Left ventricle myocardium inferior (tissue), 1 donor: ENCODE data around the gene AIFM3. TPM values are rescaled to one million over a fixed set of nuclear protein-coding genes. Genes with fewer than 3 reads are reported as not detected.
A peak's percentile ranks its signal among the peaks of the same experiment; 100 is the strongest.

Experiments used
- DNase-seq: peaks from one replicate; pipeline ENCODE4 v3.0.0-alpha.2; 2020
- H3K27ac ChIP-seq: fragments of 200-600 bp; replicated peaks from 2 replicates; pipeline ENCODE4 v1.8.0; 2021
- H3K27me3 ChIP-seq: fragments of 200-600 bp; 2 replicates; pipeline ENCODE4 v1.8.0; 2021; ENCODE audit warnings: low read depth
- H3K36me3 ChIP-seq: fragments of 200-600 bp; 2 replicates; pipeline ENCODE4 v1.8.0; 2021
- H3K4me1 ChIP-seq: fragments of 200-600 bp; 2 replicates; pipeline ENCODE4 v1.8.0; 2021
- H3K4me3 ChIP-seq: fragments of 200-600 bp; 2 replicates; pipeline ENCODE4 v1.8.0; 2021; ENCODE audit warnings: mild to moderate bottlenecking, moderate library complexity
- H3K9me3 ChIP-seq: fragments of 200-600 bp; replicated peaks from 2 replicates; pipeline ENCODE4 v1.8.0; 2021
- intact Hi-C: fragments of 100-400 bp; cut with micrococcal nuclease; formaldehyde crosslinking; loops from one replicate; pipeline ENCODE4 v1.11.0; 2022
- total RNA-seq: library from RNA; stranded (reverse); fragmentation: NEBNext Ultra II Directional; extraction: Animal tissue kit (Norgen Biotek cat#: 25700); gene quantifications from one replicate; pipeline ENCODE4 v1.2.1, GENCODE V29; 2021
- TF ChIP-seq, protein P1 (sequence below): fragments of 200-600 bp; IDR thresholded peaks from 2 replicates; pipeline ENCODE4 v1.8.0; 2021; ENCODE audit warnings: antibody characterized with exemption, mild to moderate bottlenecking, borderline replicate concordance
- donor health status: DM: no; HTN: yes; CAD: no; lungs with severe emphysema.

AIFM3 gene
- total RNA-seq, 1 donor from 2014 or later = 0.47 TPM

DNA sequence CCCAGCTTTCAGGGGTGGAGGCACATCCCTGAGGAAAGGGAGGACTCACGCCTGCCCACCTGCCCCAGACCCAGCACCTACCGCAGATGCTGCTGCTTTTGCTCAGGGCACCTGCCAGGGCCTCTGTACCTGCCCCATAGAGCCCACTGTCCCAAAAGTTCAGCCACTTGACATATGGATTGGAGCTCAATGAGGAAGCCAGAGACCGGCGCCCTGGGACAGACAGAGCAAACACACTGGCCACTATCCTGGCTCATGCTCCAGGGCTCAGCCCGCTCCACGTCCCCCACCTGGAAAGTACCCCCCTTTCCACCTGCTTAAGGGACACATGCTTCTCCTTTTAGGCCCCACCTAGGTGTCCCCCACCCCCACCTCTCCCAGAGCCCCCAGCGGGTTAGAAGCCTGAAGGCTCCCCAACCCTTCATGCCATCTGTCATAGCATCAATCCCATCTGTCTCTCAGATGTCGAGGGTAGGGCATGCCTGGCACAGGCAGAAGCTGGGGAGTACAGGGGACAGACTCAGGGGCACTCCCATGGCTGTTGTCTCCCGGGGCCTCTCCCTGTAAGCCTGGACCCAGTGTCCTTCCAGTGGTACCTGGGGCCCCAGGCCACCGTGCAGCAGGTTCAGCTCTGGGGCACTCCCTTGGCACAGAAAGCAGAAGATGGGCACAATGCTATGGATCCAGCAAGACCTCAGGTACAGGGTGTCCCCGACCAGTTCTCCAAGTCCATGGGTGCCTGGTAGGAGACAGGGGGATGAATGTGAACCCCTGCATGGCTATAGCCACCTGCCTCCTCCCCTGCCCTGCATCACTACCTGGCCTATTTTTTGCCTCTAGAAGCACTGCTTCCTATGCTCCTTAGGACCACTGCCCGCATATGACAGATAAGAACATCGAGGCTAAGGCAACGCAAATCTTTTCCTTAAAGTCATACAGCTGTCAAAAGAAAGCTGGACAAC lies 45.7 kb downstream of the AIFM3 start:
- H3K4me3 ChIP-seq = no peak overlapping the region
- intact Hi-C loops = no loop called here
- no peaks in the 10 kb centered on the region for H3K9me3 ChIP-seq
- no peaks in the 10 kb centered on the region for H3K27me3 ChIP-seq
- DNase-seq = no peak
- TF ChIP-seq, protein P1, sequence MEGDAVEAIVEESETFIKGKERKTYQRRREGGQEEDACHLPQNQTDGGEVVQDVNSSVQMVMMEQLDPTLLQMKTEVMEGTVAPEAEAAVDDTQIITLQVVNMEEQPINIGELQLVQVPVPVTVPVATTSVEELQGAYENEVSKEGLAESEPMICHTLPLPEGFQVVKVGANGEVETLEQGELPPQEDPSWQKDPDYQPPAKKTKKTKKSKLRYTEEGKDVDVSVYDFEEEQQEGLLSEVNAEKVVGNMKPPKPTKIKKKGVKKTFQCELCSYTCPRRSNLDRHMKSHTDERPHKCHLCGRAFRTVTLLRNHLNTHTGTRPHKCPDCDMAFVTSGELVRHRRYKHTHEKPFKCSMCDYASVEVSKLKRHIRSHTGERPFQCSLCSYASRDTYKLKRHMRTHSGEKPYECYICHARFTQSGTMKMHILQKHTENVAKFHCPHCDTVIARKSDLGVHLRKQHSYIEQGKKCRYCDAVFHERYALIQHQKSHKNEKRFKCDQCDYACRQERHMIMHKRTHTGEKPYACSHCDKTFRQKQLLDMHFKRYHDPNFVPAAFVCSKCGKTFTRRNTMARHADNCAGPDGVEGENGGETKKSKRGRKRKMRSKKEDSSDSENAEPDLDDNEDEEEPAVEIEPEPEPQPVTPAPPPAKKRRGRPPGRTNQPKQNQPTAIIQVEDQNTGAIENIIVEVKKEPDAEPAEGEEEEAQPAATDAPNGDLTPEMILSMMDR = no peak
- H3K27ac ChIP-seq = no peak overlapping the region
- no peaks in the 10 kb centered on the region for H3K36me3 ChIP-seq
- H3K4me1 ChIP-seq = peaks cover 26% of the 10 kb centered on the region

DNA sequence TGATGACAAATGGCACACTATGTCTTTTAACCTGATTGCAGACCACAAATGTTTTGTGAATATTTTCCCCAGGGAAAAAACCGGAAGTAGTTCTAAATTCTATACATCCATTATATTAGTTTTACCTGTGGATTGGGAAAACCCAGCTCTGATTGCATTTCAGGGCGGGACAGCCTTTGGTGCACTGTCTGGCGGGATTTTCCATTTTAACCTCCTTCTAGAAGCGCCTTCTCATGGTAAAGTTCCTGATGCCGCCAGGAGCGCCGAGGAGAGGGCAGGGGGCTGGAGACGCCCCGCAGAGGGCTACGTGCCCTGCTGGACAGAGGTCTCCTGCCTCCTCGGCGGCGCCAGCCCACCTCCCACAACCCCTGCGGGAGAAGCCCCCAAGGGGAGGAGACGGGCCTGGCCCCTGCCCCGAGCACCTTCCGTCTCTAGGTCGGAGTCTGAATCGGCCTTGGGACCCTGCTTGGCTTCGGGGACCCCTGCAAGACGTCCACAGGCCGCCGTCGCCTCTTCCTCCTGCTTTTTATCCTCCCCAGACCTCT lies 46.7 kb downstream of the AIFM3 start:
- H3K27ac ChIP-seq = peak overlapping the region; percentile 81
- no peaks in the 10 kb centered on the region for H3K27me3 ChIP-seq
- TF ChIP-seq, protein P1 = no peak
- peaks cover 26% of the 10 kb centered on the region for H3K4me1 ChIP-seq
- peak overlapping the region; percentile 71 for H3K4me3 ChIP-seq
- intact Hi-C loops = no loop called here
- H3K36me3 ChIP-seq = no peaks in the 10 kb centered on the region
- DNase-seq = no peak
- no peaks in the 10 kb centered on the region for H3K9me3 ChIP-seq

DNA sequence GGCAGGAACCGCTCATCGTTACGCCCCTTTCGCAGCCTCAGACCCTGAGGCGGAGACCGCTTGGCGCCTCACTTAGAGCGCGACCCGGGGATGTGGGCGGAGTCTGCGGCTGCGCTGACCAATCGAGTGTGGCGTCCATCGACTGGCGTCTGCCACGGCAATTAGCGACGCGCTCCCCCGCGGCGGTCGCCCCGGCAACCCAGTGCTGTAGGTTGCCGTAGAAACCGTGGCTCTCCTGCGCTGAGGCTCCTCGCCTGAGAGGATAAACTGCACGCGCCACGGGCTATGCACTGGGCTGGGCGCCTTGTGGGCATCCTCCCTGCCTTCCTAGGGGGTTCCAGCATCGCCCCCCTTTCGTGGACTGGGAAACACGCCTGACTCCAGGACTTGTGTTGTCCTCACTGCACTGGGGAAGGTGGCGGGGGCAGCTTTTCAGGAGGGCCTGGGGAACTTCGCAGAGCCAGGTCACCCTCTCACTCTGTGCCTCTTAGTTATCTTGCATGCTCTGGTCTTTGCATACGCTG lies 47.2 kb downstream of the AIFM3 start:
- Histone ChIP-seq H3K4me3 (peak overlapping the region; percentile 71), H3K4me1 (peaks cover 26% of the 10 kb centered on the region), H3K9me3 (no peaks in the 10 kb centered on the region), H3K36me3 (no peaks in the 10 kb centered on the region), H3K27me3 (no peaks in the 10 kb centered on the region), H3K27ac (peak overlapping the region; percentile 81)
- peak; percentile 90 for DNase-seq
- intact Hi-C loops = no loop called here
- TF ChIP-seq, protein P1 = no peak

DNA sequence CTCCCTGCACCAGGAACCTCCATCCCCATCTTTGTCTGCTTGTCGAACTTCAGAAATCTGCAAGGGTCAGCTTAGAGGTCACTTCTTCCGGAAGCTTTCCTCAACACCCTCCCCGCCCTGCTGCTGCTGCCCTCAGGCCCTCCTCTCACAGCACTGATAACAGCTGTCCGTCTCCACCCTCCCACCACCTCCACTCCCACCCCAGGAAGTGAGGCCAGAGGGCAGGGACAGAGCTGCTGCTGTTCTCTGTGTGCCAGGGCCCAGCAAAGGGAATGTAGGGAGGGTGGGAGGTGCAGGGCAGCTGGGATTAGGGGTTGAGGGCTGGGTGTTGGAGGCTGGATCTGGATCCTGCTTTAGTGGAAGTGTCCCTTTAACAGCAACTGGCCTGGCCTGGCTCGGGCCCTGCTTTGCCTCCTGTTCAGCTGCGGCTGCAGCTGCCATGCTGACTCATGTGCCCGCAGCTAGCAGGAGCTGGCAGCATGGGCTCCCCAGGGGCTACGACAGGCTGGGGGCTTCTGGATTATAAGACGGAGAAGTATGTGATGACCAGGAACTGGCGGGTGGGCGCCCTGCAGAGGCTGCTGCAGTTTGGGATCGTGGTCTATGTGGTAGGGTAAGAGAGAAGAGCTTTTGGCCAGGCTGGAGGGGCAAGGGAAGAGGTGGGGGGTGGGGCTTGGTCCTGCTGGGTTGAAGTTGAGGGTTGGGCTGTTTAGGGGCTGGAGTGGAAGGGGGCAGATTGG lies 47.8 kb downstream of the AIFM3 start, which contains the start of gene P2RX6:
Gene P2RX6, plus strand, starts transcription at position 440 of the 740 bp plus-strand sequence. Its CDS starts 10 bp downstream, at position 450.
- TF ChIP-seq, protein P1 = no peak
- H3K27ac ChIP-seq = peak within 1 kb of the TSS; percentile 81
- intact Hi-C loops = no loop called here
- DNase-seq = no peak
- H3K4me1 ChIP-seq = peaks cover 26% of the 10 kb centered on the region
- H3K9me3 ChIP-seq = no peaks in the 10 kb centered on the region
- no peaks in the 10 kb centered on the region for H3K36me3 ChIP-seq
- peak within 1 kb of the TSS; percentile 71 for H3K4me3 ChIP-seq
- H3K27me3 ChIP-seq = no peaks in the 10 kb centered on the region

DNA sequence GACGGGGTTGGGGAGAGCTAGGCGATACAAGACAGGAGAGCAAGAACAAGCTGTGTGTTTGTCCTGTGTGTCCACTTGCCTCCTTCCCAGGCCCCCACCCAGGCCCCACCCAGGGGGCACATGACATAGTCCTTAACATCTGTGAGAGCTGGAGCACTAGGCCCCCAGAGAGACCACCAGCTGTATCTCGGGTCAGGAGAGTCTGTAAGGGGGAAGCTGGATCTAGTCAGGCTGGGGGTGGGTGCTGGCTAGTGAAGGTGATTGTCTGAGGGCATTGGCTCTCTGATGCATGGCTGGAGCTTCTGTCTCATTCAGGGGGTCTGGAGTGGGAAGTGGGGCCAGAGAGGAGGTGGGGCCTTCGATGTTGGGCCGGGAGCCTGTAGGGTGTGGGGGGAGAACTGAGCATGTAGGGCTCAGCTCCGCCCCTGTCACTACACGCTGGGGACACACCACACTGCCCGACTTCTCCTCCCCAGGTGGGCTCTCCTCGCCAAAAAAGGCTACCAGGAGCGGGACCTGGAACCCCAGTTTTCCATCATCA lies 48.5 kb downstream of the AIFM3 start:
- peak overlapping the region; percentile 71 for H3K4me3 ChIP-seq
- TF ChIP-seq, protein P1 = no peak
- H3K4me1 ChIP-seq = peaks cover 26% of the 10 kb centered on the region
- no peaks in the 10 kb centered on the region for H3K9me3 ChIP-seq
- no peaks in the 10 kb centered on the region for H3K36me3 ChIP-seq
- H3K27ac ChIP-seq = peak overlapping the region; percentile 81
- intact Hi-C loops = no loop called here
- DNase-seq = no peak
- no peaks in the 10 kb centered on the region for H3K27me3 ChIP-seq
